ENCODE results near the gene ZSCAN2.

Gene ZSCAN2

GRCh38 chr15:84648539-84648938 lies 47.7 kb downstream of the ZSCAN2 start:
- H3K27ac ChIP-seq, result no peak overlapping the region
- TF ChIP-seq ZFX (IDR thresholded peaks at IDR 0.05) (no peak), CTCF (conservative IDR thresholded peaks at IDR 0.05) (no peak)

GRCh38 chr15:84649706-84650105 lies 48.9 kb downstream of the ZSCAN2 start:
- TF ChIP-seq CTCF (conservative IDR thresholded peaks at IDR 0.05) (no peak), ZFX (IDR thresholded peaks at IDR 0.05) (no peak)
- no peak overlapping the region for H3K27ac ChIP-seq

- TF ChIP-seq CTCF (conservative IDR thresholded peaks at IDR 0.05), result no peak
- TF ChIP-seq ZFX (IDR thresholded peaks at IDR 0.05), result no peak
- H3K27ac ChIP-seq, result peak overlapping the region; percentile 88
Measured at GRCh38 chr15:84653584-84653909, 52.7 kb downstream of the ZSCAN2 start.

- H3K27ac ChIP-seq, result peak within 1 kb of the TSS; percentile 88
- peak; percentile 93; the same call in 1 of the 2 replicates for TF ChIP-seq ZFX (IDR thresholded peaks at IDR 0.05)
- no peak for TF ChIP-seq CTCF (conservative IDR thresholded peaks at IDR 0.05)
Measured at GRCh38 chr15:84653910-84654688, 53.3 kb downstream of the ZSCAN2 start, which contains the start of gene WDR73. WDR73 (minus strand) TSS chr15:84654283; CDS start chr15:84654274, 9 bp downstream.

GRCh38 chr15:84654689-84655453 lies 54.1 kb downstream of the ZSCAN2 start:
- H3K27ac ChIP-seq, result peak overlapping the region; percentile 88
- no peak for TF ChIP-seq ZFX (IDR thresholded peaks at IDR 0.05)
- TF ChIP-seq CTCF (conservative IDR thresholded peaks at IDR 0.05), result peak; percentile 91

GRCh38 chr15:84656972-84657371 lies 56.2 kb downstream of the ZSCAN2 start:
- H3K27ac ChIP-seq, result no peak overlapping the region
- no peak for TF ChIP-seq CTCF (conservative IDR thresholded peaks at IDR 0.05)
- TF ChIP-seq ZFX (IDR thresholded peaks at IDR 0.05), result no peak

GRCh38 chr15:84657748-84658079 lies 56.9 kb downstream of the ZSCAN2 start:
- H3K27ac ChIP-seq, result peak overlapping the region; percentile 41
- no peak for TF ChIP-seq ZFX (IDR thresholded peaks at IDR 0.05)
- no peak for TF ChIP-seq CTCF (conservative IDR thresholded peaks at IDR 0.05)
